ENCODE measurements around the gene RTTN.
A peak's percentile ranks its signal among the peaks of the same experiment; 100 is the strongest.
"Not testable (repeated sequence)": the region's sequence is repeated elsewhere in the genome, so short reads cannot be mapped to it uniquely, and the experiment has no call there.

Gene RTTN

DNA sequence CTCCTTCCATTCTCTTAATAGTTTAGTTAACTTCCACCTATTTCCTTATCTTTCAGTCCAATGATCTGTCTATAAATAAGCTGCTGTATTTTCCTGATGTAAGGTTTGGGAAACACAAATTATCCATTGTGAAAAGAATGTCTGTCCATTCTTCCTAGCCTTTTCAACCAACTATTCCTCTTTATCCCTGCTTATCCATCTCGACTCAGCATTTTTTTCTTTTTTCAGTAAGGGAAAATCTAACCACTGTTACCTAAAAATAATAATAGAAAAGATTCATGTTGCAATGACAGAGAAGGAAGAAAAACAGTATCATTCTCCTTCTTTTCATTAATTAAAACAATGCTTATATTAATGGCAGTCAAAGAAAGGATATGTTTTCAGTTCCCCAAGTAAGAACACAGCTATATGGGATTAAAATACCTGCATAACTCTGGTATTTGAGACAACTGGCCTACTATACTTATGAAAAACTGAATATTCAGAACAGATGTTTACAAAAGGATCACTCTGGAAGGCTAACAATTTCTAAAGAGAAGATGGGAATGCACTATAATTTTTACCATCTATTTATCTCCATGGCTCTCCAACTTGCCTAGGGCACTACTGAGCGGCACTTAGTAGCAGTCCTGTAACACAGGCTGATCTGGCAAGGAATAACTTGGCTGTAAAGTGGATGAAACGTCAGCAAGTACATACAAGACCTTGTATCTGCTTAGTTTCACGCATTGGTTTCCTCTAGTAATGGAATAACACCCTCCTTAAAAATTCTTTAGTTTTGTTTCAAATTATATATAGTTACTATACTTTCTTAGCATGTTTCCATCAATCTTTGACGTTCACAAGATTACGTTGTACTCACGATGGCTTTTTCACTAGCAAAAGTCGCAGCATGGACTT lies 57.2 kb downstream of the RTTN start:
- no peak for DNase-seq

- no peak for DNase-seq
Observed at GRCh38 chr18:70146174-70146573, 59.3 kb downstream of the RTTN start.

DNA sequence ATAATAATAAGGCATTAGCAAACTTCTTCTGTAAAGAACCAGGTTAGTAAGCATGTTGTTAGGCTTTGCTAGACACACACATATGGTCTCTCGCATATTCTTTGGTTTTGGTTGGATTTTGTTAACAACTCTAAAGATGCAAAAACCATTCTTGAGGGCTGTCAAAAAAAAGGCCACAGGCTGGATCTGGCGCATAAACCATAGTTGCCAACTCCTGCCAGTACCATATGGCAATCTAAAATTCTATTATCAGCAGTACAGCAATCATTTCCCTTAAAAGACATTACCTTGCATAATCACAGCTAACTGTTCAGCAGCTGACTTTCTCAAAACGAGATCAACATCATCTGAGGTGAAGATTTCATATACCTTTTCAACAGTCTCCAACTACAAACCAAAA lies 63.5 kb downstream of the RTTN start:
- DNase-seq, result no peak

GRCh38 chr18:70139138-70139537 lies 66.3 kb downstream of the RTTN start:
- no peak for DNase-seq

DNA sequence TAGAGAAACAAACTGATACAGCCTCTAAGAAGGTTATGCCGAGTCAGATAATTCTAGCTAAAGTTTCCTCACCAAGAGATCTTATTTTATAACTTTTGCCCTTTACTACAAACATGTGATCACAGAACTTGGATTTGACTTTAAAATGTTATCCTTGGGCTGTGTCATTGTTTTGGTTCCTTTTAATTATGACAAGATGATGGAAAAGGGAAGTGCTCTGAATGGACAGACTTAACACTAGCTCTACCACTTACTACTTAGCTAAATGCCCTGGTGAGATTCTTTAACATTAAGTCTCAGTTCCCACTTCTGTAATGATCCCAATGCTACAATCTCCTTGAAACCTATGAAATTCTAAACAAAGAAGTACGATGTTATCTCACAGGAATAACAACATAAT lies 69.9 kb downstream of the RTTN start:
- no peak for DNase-seq

- no peak for DNase-seq
Observed at GRCh38 chr18:70132999-70133398, 72.5 kb downstream of the RTTN start.

GRCh38 chr18:70128271-70128670 lies 77.2 kb downstream of the RTTN start:
- DNase-seq, result no peak

- no peak for DNase-seq
Observed at GRCh38 chr18:70127359-70127758, 78.1 kb downstream of the RTTN start.

DNA sequence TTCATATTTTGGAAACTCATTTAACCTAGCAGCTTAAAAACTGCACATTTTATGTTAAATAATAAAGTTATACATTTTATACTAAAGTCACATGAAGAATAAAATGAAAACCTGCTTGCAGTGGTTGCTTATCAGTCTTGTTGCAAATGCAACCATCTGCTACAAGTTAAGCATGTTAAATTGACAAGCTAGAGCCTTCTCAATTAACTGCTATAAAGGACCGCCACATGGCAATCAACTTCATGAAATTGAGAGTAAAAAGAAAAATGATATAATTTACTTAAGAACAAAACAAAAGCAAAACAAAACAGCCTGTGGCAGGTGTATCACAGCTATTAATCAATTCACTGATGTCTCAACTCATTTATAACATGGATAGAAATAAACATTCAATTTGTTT lies 78.7 kb downstream of the RTTN start:
- no peak for DNase-seq

DNA sequence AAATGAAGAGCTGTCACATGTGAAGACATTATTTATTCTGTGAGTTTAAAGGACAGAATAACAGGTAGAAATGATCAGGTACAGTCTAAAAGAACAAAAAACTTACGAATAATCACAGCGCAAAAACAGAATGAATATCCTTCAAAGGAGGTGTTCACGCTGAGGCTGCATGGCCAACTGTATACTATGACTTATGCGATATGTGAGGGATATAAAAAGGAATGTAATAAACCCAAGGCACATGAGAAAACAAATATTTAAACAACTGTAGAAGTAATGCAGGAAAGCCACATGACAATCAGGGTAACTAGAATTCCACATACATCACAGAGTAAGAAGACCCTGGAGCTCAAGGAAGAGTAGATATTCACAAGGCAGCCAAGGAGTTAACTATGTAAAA lies 81.3 kb downstream of the RTTN start:
- DNase-seq, result no peak

DNA sequence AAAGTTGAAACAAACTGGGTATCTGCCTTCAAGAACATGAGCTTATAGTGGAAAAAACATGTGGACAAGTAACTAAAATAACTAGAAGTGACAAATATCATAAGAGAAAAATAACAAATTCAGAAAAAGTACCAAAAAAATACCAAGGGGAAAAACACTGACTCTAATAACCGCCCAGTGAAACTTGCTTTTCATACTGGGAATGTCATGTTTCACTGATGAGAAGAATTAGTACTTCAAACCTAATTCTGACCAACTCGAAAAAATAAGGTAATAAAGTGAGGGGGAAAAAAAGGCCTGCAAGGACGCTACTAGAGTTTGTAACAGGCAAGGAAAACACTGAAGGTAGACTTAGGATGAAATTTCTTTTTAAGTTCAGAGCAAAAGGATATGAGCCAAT lies 83.6 kb downstream of the RTTN start:
- no peak for DNase-seq

GRCh38 chr18:70116949-70117348 lies 88.5 kb downstream of the RTTN start:
- DNase-seq, result no peak

- no peak for DNase-seq
Observed at GRCh38 chr18:70113511-70113910, 92.0 kb downstream of the RTTN start.

GRCh38 chr18:70110678-70111077 lies 94.8 kb downstream of the RTTN start:
- DNase-seq, result no peak

DNA sequence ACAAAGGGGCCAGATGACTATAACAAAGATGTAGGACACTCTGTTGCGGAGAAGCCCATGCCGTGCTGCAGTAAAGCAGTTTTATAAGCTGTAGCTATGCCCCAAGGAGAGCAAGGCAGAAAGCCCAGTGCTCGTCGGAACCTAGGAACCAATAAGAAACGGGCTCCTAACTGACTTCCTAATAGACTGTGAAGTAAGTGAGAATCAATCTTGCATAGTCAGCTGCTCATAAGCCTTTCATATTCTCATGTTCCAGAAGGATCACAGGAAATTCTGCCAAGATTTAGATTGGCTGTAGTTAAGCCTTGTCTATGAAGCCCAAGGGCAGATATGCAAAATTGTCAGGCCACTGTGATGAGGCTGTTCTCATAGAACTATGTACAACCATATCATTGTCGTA lies 98.4 kb downstream of the RTTN start:
- DNase-seq, result no peak

DNA sequence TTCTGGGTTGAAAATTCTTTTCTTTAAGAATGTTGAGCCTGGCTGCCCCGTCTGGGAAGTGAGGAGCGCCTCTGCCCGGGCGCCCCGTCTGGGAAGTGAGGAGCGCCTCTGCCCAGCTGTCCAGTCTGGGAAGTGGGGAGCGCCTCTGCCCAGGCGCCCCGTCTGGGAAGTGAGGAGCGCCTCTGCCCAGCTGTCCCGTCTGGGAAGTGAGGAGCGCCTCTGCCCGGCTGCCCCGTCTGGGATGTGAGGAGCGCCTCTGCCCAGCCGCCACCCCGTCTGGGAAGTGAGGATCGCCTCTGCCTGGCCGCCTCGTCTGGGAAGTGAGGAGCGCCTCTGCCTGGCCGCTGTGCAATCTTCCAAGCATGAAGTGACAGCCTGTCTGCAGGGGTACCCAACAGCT lies 102.6 kb downstream of the RTTN start:
- not testable (repeated sequence) for DNase-seq

DNA sequence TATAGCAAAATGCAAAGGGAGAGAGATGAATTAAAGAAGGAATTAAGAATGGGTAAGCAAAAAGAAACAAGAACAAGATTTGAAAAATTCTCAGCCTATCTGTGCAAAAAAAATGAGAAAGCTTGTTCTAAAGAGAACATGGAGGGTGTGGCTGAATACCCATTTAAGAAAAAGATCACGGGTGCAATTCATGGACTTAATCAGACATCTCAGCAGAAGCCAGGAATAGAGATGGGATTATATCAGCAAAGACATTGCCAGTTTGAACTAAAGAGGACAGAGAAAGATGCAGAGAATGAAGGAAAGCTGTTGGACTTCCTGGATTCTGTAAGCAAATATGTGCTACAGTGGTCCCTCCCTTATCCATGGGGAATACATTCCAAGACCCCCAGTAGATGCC lies 115.6 kb downstream of the RTTN start:
- no peak for DNase-seq

DNA sequence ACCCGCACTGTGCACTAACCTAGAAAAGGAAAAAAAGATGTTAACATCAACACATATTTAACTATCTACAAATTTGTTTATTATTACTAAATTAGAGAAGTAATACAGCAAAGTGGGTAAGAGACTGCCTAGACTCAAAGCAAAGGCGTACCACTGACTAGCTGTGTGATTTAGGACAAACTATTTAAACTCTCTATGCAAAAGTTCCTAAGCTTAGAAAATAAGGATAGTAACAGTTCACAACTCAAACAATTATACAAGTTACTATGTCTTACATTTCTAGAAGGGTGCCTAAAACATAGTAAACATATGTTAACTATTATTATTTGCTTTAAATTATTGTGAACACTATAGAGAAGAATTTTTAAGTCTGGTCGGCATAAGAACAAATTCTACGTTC lies 119.4 kb downstream of the RTTN start:
- DNase-seq, result no peak

DNA sequence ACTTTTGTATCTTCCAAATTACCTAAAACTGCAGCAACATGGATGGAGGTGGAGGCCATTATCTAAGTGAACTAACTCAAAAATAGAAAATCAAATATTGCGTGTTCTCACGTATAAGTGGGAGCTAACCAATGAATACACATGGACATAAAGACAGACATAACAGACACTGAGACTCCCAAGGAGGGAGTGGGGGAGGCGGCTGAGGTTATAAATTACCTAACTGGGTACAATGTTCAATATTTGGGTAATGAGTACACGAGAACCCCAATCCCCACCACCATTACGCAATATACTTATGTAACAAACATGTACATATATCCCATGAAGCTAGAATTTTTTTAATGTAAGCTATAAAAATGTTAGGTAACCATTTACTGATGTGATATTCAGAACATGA lies 119.8 kb downstream of the RTTN start:
- no peak for DNase-seq

GRCh38 chr18:70082430-70082829 lies 123.1 kb downstream of the RTTN start:
- DNase-seq, result no peak

DNA sequence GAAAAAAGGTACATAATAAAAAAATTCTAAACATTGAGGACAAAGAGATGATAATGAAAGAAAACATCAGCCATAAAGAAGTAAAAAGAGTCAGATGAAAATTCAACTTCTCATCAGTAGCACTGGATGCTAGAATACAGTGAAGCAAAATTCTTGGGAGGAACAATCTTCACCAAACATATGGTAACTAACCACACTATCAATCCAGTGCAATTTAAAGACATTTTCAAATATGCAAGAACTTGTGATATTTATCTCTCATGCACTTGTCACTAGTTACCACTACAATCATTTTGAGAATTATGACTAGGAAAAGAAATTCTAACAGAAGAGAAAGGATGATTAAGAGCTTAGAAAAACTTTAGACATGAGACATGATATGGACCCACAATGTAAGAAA lies 127.4 kb downstream of the RTTN start:
- DNase-seq, result no peak

DNA sequence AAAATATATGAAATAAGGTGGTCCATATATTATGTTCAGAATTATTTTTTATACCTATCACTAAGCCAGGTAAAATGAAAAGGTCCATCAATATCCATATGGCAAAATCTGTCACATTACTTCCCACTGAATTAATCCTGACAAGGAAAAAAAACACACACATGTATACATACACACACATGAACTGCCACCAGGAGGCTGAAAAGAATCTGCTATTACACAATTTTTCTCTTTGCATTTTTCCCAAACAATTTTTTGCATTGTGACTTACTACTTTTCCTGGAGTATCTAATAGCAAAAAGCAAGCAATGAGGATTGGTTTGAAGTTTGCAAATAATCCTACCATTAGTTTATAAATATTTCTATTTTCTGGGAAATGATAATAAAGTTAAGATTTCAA lies 129.6 kb downstream of the RTTN start:
- DNase-seq, result no peak

DNA sequence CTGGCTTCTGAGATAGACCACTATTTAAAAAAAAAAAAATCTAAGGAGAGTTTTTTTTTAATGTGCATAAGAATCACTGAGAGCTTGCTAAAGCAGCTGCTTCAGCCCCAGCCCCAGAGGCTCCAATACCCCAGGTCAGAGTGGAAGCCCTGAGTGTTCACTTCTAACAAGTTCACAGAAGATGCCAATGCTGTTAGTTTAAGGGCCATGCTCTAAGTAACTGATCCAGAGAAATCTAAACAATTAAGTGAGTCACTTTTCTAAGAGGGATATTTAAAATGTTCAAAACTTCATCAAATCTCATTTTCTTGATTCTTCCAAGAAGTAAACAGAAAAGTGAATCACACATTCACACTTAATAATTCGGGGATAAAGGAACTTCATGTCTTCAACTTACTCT lies 131.4 kb downstream of the RTTN start:
- DNase-seq, result no peak

DNA sequence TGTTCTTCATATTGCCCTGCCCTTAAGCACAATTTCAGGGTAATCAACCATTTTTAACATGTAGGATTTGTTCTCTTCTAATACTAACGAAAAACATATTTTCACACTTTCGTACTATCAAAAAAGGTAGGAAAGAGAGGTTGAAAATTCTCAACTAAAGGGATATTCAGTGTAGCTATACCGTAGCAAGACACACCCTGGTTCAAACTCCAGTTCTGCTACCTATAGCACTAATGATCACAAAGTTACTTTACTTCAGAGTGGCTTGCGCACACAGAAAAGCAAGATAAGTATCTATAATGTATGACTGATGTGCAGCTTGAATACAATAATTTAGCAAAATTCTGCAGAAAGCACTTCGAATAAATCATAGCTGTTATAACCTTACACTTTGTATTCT lies 132.1 kb downstream of the RTTN start:
- no peak for DNase-seq

DNA sequence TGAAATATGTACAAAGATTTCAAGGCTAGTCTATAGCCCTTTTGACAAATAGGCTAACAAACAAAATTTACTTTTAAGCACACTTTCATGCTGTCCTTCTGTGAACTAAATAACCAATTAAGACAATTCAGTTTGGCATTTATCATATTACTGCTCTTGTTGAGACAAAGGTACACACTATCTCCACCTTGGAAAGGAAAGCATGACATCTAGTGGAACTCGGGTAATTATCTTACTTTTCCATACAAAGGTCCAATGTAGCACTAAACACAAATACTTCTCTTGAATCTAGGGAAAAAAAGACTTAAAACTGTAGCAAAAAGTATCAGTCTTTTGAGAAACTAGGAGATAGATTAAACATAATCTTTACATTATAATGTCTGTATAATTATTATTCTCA lies 132.8 kb downstream of the RTTN start:
- DNase-seq, result peak; percentile 18 to 69

Measured in NCI-H2081 (cell line).